Measurements from ENCODE around the gene KLHL5. TPM values are rescaled to one million over a fixed set of nuclear protein-coding genes. Genes with fewer than 3 reads are reported as not detected.

The KLHL5 gene
- total and polyA plus RNA-seq, 4 donors, result 14.2 to 65.4 (median 25.6) TPM

GRCh38 chr4:39133623-39134022 lies 71.6 kb downstream of the KLHL5 start:
- Histone ChIP-seq H3K27ac (ENCODE audit: low read depth in 1 of 2, low read length in 2 of 2) (no peak overlapping the region), H3K9ac (ENCODE audit: low read depth in 1 of 2, low read length in 2 of 2) (no peak overlapping the region), H3K36me3 (ENCODE audit: control insufficient read depth in 4 of 4, insufficient read depth in 3 of 4, low read depth in 1 of 4, low read length in 3 of 4) (no peaks in the 10 kb centered on the region), H3K27me3 (ENCODE audit: control insufficient read depth in 4 of 4, insufficient read depth in 4 of 4, low read length in 3 of 4) (no peaks in the 10 kb centered on the region), H3K4me1 (ENCODE audit: control insufficient read depth in 4 of 4, insufficient read depth in 4 of 4, low read length in 3 of 4) (peaks cover 0 to 8% (median 7%) of the 10 kb centered on the region in 4 donors), H3K4me3 (ENCODE audit: low read depth in 1 of 3, low read length in 3 of 3) (no peak overlapping the region), H3K9me3 (ENCODE audit: control insufficient read depth in 4 of 4, low read length in 3 of 4) (no peaks in the 10 kb centered on the region)
- no peak for DNase-seq (ENCODE audit: low spot score)
- WGBS, result 97% methylated on average over 3 of the region's 3 CpGs
- no peak for TF ChIP-seq ATF3 (IDR thresholded peaks at IDR 0.05)
- TF ChIP-seq EGR1 (IDR thresholded peaks at IDR 0.05; ENCODE audit: low read depth in 2 of 2), result no peak
- TF ChIP-seq CTCF (IDR thresholded peaks at IDR 0.05; ENCODE audit: low read depth, low read length, missing input control), result no peak
- no peak for TF ChIP-seq JUND (IDR thresholded peaks at IDR 0.05)
- TF ChIP-seq YY1 (IDR thresholded peaks at IDR 0.05), result no peak
- no peak for TF ChIP-seq SP1 (IDR thresholded peaks at IDR 0.05)
- TF ChIP-seq GABPA (IDR thresholded peaks at IDR 0.05 in 1 of 2, conservative IDR thresholded peaks at IDR 0.05 in 1 of 2), result no peak
- no peak for TF ChIP-seq FOXA2 (IDR thresholded peaks at IDR 0.05)
- TF ChIP-seq FOXA1 (IDR thresholded peaks at IDR 0.05), result no peak
- TF ChIP-seq HNF4A (conservative IDR thresholded peaks at IDR 0.05), result no peak
- no peak for TF ChIP-seq RAD21 (IDR thresholded peaks at IDR 0.05)
- TF ChIP-seq MAX (IDR thresholded peaks at IDR 0.05), result no peak
- TF ChIP-seq HNF4G (IDR thresholded peaks at IDR 0.05), result no peak
- no peak for TF ChIP-seq REST (IDR thresholded peaks at IDR 0.05)
- no peak for TF ChIP-seq NR2F2 (IDR thresholded peaks at IDR 0.05)
- no peak for TF ChIP-seq RXRA (IDR thresholded peaks at IDR 0.05)
- TF ChIP-seq ZBTB33 (IDR thresholded peaks at IDR 0.05), result no peak
- no peak for TF ChIP-seq TAF1 (conservative IDR thresholded peaks at IDR 0.05)
